HG02642 (cell line): ENCODE data around the gene TRIM66.
A peak's percentile ranks its signal among the peaks of the same experiment; 100 is the strongest.

Experiments
- ATAC-seq: cut with Tn5 transposase; IDR thresholded peaks from one replicate; pipeline ENCODE4 v1.9.1; 2021; ENCODE audit warnings: mild to moderate bottlenecking; ENCODE audit not compliant: unreplicated experiment, poor library complexity

Gene TRIM66, protein sequence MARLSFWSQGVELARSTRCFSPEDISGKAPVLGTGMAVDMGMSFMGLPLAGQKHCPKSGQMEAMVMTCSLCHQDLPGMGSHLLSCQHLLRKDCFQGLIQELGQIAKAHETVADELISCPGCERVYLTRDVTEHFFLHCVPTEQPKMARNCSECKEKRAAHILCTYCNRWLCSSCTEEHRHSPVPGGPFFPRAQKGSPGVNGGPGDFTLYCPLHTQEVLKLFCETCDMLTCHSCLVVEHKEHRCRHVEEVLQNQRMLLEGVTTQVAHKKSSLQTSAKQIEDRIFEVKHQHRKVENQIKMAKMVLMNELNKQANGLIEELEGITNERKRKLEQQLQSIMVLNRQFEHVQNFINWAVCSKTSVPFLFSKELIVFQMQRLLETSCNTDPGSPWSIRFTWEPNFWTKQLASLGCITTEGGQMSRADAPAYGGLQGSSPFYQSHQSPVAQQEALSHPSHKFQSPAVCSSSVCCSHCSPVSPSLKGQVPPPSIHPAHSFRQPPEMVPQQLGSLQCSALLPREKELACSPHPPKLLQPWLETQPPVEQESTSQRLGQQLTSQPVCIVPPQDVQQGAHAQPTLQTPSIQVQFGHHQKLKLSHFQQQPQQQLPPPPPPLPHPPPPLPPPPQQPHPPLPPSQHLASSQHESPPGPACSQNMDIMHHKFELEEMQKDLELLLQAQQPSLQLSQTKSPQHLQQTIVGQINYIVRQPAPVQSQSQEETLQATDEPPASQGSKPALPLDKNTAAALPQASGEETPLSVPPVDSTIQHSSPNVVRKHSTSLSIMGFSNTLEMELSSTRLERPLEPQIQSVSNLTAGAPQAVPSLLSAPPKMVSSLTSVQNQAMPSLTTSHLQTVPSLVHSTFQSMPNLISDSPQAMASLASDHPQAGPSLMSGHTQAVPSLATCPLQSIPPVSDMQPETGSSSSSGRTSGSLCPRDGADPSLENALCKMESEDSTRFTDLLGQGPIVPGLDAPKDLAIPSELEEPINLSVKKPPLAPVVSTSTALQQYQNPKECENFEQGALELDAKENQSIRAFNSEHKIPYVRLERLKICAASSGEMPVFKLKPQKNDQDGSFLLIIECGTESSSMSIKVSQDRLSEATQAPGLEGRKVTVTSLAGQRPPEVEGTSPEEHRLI (N-terminal part only)

DNA sequence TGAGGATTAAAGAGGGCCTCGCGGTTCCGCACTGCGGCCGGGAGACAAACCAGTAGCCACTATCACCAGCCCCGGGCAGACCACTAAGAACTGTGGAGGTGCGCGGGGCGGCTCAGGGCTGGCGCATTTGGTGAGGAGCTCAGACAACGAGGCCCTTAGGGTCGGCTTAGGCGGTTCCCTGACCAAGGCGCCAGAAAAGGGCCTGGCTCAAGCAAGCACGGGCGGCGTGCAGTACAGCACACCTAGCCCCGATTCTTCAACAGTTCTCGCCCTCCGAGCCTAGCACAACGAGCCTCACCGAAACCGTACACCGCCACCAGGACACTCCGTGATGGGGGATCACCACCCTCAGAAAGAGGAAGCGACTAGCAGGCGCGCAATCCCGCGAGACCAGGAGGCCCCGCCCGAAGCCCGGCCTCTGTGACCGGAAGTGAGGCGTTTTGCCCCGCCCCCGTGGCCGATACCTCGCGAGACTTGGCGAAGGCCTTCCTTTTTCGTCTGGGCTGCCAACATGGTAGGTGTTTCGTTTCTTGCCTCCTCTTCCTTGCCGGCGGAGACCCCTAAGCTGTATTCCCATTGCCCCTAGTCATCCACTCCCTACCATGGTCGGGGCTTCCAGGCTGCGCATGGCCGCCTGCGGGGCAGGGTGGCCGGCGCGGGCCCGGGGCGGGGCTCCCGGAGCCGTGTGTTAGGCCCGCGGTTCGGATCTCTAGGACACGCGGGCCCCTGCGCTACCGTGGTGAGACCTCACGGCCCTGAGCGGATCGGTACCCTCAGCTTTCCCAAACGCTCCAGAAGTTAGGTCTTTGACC is at the start of gene TRIM66, which contains the start of gene RPL27A:
Gene TRIM66 (minus strand): TSS at position 363 of the 812 bp plus-strand sequence. CDS start 10,391 bp downstream, outside the sequence.
Gene RPL27A (plus strand): TSS at position 490 of the 812 bp plus-strand sequence. CDS start 22 bp downstream, at position 512.
- peak; percentile 96 for ATAC-seq

DNA sequence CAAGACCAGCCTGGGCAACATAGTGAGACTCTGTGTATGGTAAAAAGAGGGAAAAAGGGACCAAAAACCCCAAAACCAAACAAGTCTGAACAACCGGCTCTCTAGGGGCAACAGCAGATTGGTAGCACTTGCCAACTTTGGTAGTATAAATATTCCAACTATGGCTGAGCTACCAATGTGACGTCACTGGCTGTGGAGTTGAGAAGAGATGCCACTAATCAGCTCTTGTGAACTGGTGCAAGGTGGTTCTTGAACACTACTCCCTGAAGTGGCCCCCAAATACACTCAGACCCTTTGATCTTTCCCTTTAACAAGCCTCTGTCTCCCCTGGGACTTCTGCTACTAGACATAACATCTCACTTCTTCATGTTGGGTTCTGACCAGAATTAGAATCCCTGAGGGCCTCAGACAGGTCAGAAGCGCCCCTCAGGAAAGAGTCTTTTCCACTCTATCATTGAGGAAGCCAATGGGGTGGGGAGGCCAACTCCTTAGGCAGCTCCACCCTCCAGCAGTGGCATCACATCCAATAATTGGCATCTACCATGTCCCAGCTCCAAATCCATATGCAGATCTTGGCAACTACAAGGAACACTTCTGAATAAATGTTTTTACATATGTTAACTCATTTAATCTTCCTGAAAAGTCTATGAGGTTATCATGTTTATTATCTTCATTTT is 49.3 kb upstream of the TRIM66 start:
- ATAC-seq = no peak

DNA sequence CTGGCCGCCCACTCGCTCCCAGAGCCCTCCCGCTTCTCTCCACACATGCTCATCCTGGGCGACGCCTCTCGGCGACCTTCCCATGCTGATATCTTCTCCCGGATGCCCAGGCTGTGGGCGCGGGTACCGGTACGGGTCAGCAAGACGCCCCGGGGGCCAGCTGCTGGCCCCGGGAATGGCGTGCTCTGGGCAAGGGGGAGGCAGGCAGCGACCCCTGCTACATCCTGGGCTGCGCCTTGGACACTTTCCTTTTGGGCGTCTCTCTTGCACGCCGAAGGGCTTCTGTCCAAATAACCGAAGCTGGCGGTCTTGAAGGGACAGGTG is 48.2 kb upstream of the TRIM66 start:
- no peak for ATAC-seq

DNA sequence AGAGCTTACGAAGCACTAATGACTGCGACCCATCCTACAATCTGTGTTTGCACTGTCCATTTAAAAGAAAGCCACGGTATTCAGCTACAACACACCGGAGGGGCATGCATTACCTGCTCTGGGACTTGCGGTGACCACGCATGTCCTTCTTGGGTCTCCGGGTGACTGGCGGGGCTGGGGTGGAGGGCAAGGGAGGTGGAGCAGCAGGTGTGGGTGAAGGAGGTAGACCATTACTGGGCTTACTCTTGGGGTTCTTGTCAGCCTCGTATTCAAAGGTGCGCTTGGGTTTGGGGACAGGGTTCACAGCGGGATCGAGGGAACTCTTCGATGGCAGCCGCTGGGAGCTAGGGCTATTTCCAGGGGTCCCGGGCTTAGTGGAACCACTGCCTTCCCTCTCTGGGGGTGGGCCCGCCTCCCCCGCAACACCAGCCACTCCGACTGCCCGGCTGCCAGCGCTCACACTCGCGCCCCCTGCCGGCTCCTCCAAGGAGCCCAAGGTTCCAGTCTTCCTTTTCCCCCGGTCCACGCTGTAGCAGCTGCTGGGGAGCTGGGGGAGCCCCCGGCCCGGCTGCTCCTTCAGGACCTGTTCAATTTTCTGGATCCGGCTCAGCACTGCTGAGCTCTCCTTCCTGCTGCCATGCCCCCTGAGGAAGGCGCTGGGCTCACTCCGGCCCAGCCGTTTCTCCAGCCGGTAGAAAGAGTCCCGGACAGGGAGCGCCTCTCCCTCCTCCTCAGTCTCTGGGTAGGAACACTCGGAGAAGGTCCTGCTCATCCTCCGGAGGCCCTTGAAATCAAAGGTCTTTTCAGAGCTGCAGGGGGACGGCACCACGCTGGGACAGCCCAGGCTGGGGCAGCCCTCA is 47.6 kb upstream of the TRIM66 start:
- ATAC-seq = no peak

DNA sequence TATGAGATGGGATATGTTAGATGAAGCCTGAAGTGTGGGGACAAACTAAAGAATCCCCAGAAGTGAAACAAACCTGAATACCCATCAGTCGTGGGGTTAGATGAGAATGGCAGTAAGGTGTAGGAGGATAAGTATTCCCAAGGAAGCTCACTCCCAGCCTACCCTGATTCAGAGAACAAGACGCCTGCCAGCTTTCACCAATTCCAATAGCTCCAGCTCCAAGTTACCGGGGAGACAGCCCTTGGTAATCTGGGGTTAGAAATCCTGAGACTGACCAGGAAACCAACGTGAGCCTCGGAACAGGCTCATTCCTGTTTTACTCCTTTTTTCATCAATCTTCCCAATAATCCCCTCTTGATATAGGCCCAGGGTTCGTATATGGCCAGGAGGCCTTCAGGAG is 46.6 kb upstream of the TRIM66 start:
- no peak for ATAC-seq

DNA sequence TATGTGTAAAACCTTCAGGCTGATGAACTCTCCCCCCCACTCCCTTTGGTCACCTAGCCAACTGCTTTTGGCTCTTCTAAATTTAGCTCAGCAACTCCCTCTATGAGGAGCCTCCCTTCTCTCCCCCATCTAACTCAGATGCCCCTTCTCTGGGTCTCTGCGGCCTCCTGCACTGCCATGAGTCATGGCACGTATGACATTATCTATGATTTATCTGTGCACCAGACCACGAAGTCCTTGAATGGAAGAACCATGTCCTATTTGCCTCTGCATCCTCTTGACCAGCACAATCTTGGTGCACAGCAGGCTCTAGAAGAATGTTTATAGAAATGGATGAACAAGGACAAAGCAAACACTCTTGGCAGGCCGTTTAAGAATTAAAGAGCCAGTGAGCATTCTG is 46.1 kb upstream of the TRIM66 start:
- no peak for ATAC-seq

DNA sequence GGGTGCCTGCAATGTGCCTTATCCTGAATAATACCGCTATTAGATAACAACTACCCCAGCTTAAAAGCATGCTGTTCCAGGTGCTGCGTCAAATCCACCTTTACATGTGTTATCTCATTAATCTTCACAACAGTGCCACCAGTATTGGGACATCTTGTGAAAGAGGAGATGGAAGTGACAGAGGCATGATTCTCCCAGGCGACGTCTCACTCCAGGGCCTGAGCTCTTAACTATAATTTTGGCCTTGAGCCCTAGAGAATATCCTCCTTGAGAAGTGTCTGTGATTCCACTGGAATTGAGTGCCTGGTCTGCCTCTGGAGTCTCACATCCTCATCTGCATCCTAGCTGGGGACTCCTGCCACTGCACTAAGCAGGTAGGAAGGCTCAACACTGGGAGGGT is 43.9 kb upstream of the TRIM66 start:
- no peak for ATAC-seq

DNA sequence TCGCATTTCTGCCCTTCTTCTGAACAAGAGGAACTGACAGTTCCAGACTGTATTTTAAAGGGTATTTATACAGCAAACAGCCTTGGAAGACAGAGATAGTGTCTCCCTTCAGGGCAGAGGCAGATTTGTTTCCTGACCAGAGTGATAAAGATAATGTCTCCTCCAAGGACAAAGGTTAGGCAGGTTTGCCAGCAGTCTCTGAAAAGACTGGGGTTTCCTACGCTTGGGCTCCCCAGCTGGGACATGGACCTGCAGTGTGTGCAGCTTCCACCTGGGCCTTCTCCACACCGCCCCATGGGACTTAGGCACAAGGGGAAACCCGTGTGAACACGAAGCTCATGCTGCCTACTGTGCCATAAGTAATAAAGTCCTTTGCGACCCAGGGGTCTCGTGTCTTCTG is 42.2 kb upstream of the TRIM66 start:
- ATAC-seq = no peak

DNA sequence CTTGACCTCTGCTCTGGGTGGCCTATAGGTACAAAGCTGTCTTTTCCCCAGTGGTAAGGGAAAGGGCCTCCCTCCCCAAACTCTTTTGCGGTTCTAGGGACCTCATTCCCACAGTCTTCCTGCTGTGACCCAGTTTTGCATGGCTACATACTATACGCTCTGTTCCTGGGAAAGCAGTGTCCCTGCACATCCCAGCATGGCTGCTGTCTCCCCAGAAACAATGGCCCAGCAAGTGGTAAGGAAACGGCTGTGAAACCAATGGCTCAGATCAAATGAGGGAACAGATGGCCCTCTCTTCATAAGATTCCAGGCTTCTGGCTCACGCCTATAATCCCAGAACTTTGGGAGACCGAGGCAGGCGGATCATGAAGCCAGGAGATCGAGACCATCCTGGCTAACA is 41.2 kb upstream of the TRIM66 start:
- ATAC-seq = no peak

DNA sequence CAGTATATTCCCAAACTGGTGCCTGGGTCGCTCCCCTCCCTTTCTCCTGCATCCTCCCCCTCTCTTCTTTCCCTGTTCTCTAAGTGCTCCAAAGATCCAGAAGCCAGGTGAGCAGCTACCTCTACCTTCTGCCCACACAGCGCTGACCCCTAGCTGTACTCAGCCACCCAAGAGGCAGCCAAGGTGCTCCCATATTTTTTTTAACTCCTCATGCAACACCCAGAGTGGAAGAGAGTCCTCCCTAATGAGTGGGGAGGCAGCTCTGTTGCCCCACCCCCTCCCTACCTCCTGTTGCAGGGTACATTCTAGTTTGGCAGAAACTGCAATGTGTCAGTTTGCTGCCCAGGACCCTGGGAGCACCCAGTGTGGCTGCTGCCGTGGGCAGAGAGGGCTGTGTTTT is 40.3 kb upstream of the TRIM66 start:
- ATAC-seq = no peak

DNA sequence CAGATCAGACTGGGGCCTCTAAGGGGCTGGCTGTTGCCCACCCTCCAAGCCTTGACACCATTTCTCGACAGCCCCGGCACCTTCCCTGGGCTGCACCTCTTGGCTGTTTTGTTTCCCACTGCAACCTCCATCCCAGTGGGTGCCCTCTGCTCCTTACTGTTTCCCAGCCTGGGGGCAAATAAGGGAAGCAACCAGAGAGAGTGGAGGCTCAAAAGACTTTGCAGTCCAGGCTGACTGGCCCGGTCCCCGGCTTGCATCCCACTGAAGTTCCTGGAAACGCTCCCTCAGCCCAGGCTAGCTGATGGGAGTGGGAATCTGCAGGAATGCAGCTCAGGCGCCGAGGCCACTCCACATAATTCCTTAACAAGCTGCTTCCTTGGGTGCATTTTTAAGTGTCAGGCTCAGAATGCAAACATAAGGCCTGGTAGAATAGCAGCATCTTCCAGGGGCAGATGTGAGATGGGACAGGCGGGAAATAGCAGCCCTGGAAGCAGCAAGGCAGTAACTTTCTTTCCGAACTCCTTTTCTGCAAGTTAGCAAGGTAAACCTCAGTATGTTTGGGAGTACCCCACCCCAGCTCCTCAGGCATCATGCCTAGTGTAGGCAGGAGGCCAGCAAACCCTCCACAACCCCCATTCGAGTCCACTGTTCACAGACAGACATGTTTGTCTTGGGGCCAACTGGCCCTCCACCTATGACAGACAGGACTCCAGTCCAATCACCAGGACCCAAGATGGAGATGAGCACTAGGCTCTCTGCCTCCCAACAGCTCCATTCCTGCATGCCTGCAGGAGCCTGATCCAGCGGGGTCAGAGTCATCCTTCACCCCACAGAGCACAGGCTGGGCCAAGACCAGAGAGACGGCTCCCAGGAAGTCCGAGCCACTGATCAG is 39.4 kb upstream of the TRIM66 start:
- no peak for ATAC-seq

DNA sequence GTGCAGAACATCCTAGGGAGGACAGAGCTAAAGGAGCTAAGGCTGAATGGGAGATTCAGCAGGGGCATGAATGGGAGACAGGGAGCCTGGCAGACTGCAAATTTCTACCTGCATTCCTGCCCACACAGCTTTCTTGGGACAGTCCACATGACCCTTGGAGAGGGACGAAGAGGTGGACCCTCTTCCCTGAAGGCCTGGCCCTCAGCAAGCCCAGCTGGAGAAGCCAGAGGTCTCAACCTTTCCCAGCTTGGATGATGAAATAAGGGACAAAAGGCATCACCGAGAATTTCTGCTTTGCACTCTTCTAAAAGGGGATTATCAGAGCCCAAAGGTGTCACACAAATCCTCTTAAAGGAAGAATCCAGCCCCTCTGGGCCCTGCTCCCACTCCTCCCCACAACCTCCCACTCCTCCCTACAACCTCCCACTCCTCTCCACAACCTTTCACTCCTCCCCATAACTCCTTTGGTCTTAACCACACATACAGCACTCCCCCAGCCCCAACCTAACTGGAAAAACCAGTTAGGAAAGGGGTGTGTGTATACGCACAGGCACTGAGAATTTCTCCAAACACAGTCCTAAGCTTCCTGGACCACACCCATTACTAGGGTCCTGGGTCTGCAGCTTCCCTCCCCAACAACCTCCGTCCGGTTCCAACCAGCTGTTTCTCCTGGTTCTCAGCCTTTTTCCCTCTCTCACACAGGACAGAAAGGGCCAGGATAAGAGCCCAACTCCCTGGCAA is 38.6 kb upstream of the TRIM66 start:
- no peak for ATAC-seq

DNA sequence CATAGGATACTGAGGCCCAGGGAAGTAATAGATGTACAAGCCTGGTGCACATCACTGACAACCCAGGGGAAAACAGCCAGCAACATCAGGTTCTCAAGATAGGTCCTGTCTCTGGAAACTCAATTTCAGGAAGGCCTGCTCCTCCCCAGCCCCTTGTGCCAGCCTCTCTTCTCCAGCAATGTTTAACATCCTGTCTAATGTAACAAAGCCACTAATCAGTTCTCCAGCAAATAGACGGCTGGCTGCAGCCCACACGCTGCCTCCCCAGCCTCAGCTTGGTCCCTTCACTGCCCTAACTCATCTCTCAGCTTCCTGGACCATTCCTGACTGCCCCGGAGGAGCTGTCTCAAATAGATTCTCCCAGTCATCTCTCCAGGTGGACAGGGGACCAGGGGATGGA is 37.9 kb upstream of the TRIM66 start:
- ATAC-seq = no peak

DNA sequence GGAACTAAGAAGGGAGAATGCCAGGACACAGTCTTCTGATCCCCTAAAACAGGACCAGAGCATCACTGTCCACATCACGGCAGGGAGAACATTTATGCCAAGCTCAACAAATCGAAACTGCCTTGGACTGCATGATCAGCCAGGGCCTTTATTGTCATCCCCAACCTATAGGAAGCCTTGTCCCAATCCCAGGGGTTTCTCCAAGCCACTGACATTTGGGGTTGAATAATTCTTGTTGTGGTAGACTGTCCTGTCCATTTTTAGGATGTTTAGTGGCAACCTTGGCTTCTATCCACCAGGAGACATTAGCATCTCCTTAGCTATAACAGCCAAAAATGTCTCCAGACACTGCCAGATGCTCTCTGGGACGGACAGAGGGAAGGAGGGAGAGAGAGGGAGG is 37.3 kb upstream of the TRIM66 start:
- ATAC-seq = no peak

DNA sequence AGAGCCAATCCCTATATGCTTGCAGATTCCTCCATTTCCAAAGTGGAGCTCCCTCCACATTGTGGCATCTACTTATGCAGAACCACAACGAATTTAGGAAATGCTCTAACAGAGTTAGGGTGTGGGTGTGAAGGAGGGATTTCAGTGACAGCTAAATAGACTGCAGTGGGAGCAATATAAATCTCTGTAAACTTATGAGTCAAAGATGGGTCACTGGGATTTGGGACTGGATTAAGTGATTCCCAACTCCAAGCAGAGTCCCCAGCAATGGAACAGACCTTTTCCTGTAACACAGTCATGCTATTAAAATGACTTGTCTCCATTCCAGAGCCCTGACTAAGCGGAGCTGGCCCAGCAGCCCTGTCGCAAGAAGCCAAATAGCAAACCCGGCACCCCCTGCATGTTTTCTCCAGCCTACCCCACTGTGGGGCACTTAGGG is 36.8 kb upstream of the TRIM66 start:
- no peak for ATAC-seq

DNA sequence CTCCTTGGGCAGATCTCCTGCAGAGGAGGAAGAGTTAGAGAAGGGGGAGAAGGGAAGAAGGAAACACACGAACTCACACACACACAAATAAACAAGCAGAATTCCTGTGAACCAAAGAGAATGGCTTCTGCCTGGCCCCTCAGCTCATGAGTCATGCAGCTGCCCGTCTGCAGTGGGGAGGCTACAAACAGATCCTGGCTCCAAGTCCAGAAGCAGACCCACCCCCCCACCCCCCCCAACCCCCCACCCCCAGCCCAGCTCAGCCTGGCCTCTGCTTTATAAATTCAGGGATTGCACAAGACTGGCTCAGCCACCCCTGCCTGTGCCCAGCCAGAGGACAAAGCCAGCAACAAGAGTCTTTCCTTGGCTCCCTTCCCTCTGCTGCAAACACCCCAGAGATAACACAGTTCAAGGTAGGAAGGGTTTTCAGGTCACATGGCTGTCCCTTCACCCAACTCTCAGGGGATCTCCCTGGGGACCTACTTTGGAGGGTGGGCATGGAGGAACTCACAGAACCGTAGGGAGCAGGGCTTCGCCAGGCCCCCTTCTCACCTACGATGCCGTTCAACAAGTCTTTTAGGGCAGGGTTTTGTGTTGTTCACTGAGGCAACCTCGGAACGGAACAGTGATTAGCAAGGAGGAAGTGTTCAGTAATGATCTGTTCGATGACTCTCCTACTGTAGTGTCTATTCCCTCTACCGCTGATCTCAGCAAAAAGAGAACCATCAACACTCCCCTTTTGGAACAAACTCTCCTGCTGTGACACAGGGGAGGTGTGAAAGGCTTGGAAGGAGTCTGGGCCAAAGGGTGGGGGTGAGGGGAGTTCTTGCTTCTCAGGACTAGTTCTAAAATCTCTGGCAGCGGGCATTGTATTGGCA is 35.6 kb upstream of the TRIM66 start:
- no peak for ATAC-seq
